ENCODE results near the gene ZNF35.

ZNF35 gene

GRCh38 chr3:44648564-44649229 is at the start of gene ZNF35:
Gene ZNF35 (plus strand): TSS chr3:44648732. CDS start chr3:44651068, 2,336 bp downstream.
- in situ Hi-C loops (cut with HindIII; ENCODE audit: low pct_ligation_motif_present, low sequenced_read_pairs), result no loop called here
- Histone ChIP-seq H3K27me3 (replicated peaks) (no peaks in the 10 kb centered on the region), H3K36me3 (replicated peaks) (peaks cover 27% of the 10 kb centered on the region), H3K4me3 (ENCODE audit: low read depth, low read length) (peak within 1 kb of the TSS; percentile 87), H3K27ac (peak within 1 kb of the TSS; percentile 67)
- TF ChIP-seq CTCF (IDR thresholded peaks at IDR 0.05; ENCODE audit: low read depth, low read length, missing control alignments), result no peak
- DNase-seq, result peak; percentile 86

- H3K36me3 ChIP-seq (replicated peaks), result no peaks in the 10 kb centered on the region
- in situ Hi-C loops (cut with HindIII; ENCODE audit: low pct_ligation_motif_present, low sequenced_read_pairs), result no loop called here
- no peak overlapping the region for H3K4me3 ChIP-seq (ENCODE audit: low read depth, low read length)
- H3K27me3 ChIP-seq (replicated peaks), result no peaks in the 10 kb centered on the region
- no peak for DNase-seq
- no peak overlapping the region for H3K27ac ChIP-seq
- no peak for TF ChIP-seq CTCF (IDR thresholded peaks at IDR 0.05; ENCODE audit: low read depth, low read length, missing control alignments)
Observed at GRCh38 chr3:44601749-44602148, 46.8 kb upstream of the ZNF35 start.

- Histone ChIP-seq H3K27ac (no peak overlapping the region), H3K4me3 (ENCODE audit: low read depth, low read length) (no peak overlapping the region), H3K27me3 (replicated peaks) (no peaks in the 10 kb centered on the region), H3K36me3 (replicated peaks) (no peaks in the 10 kb centered on the region)
- DNase-seq, result no peak
- in situ Hi-C loops (cut with HindIII; ENCODE audit: low pct_ligation_motif_present, low sequenced_read_pairs), result no loop called here
- TF ChIP-seq CTCF (IDR thresholded peaks at IDR 0.05; ENCODE audit: low read depth, low read length, missing control alignments), result no peak
Observed at GRCh38 chr3:44612678-44613077, 35.9 kb upstream of the ZNF35 start.

GRCh38 chr3:44624749-44625480 is 23.6 kb upstream of the ZNF35 start, which contains the start of gene ZNF197:
Gene ZNF197 (plus strand): TSS chr3:44625036. CDS start chr3:44629155, 4,119 bp downstream.
- Histone ChIP-seq H3K4me3 (ENCODE audit: low read depth, low read length) (peak within 1 kb of the TSS; percentile 79), H3K27me3 (replicated peaks) (no peaks in the 10 kb centered on the region), H3K27ac (peak within 1 kb of the TSS; percentile 47), H3K36me3 (replicated peaks) (no peaks in the 10 kb centered on the region)
- DNase-seq, result peak; percentile 83
- TF ChIP-seq CTCF (IDR thresholded peaks at IDR 0.05; ENCODE audit: low read depth, low read length, missing control alignments), result peak; percentile 11
- in situ Hi-C loops (cut with HindIII; ENCODE audit: low pct_ligation_motif_present, low sequenced_read_pairs), result no loop called here

GRCh38 chr3:44628716-44629115 is 19.8 kb upstream of the ZNF35 start:
- Histone ChIP-seq H3K27ac (no peak overlapping the region), H3K36me3 (replicated peaks) (peaks cover 21% of the 10 kb centered on the region), H3K27me3 (replicated peaks) (no peaks in the 10 kb centered on the region), H3K4me3 (ENCODE audit: low read depth, low read length) (no peak overlapping the region)
- TF ChIP-seq CTCF (IDR thresholded peaks at IDR 0.05; ENCODE audit: low read depth, low read length, missing control alignments), result no peak
- in situ Hi-C loops (cut with HindIII; ENCODE audit: low pct_ligation_motif_present, low sequenced_read_pairs), result no loop called here
- DNase-seq, result no peak
